MM.1S (cell line): Measurements from ENCODE around the gene PMS1.

Experiments
- EZH2 ChIP-seq: fragments of 300-600 bp; sonication (generic); optimal IDR thresholded peaks from 2 replicates; pipeline ENCODE3; 2017; ENCODE audit warnings: low read depth, mild to moderate bottlenecking, antibody characterized with exemption, low read length, mixed read lengths
- TF ChIP-seq, protein P1 (sequence below): fragments of 300-600 bp; sonication (generic); IDR thresholded peaks from 2 replicates; pipeline ENCODE4 v1.5.1; 2016; ENCODE audit warnings: antibody characterized with exemption, low read length, mixed read lengths

GRCh38 chr2:189865826-189866225 is 81.6 kb downstream of the PMS1 start:
- TF ChIP-seq, protein P1, sequence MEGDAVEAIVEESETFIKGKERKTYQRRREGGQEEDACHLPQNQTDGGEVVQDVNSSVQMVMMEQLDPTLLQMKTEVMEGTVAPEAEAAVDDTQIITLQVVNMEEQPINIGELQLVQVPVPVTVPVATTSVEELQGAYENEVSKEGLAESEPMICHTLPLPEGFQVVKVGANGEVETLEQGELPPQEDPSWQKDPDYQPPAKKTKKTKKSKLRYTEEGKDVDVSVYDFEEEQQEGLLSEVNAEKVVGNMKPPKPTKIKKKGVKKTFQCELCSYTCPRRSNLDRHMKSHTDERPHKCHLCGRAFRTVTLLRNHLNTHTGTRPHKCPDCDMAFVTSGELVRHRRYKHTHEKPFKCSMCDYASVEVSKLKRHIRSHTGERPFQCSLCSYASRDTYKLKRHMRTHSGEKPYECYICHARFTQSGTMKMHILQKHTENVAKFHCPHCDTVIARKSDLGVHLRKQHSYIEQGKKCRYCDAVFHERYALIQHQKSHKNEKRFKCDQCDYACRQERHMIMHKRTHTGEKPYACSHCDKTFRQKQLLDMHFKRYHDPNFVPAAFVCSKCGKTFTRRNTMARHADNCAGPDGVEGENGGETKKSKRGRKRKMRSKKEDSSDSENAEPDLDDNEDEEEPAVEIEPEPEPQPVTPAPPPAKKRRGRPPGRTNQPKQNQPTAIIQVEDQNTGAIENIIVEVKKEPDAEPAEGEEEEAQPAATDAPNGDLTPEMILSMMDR, result no peak
- TF ChIP-seq EZH2, result no peak
